IPS DF 19.7 (cell line): ENCODE measurements around the gene ADGRG3.
A peak's percentile ranks its signal among the peaks of the same experiment; 100 is the strongest.
"Not testable (repeated sequence)": the region's sequence is repeated elsewhere in the genome, so short reads cannot be mapped to it uniquely, and the experiment has no call there.

Experiments used
- DNase-seq: peaks from one replicate; pipeline ENCODE4 v3.0.0-alpha.2; 2013; ENCODE audit warnings: low read depth, low spot score

Gene ADGRG3

DNA sequence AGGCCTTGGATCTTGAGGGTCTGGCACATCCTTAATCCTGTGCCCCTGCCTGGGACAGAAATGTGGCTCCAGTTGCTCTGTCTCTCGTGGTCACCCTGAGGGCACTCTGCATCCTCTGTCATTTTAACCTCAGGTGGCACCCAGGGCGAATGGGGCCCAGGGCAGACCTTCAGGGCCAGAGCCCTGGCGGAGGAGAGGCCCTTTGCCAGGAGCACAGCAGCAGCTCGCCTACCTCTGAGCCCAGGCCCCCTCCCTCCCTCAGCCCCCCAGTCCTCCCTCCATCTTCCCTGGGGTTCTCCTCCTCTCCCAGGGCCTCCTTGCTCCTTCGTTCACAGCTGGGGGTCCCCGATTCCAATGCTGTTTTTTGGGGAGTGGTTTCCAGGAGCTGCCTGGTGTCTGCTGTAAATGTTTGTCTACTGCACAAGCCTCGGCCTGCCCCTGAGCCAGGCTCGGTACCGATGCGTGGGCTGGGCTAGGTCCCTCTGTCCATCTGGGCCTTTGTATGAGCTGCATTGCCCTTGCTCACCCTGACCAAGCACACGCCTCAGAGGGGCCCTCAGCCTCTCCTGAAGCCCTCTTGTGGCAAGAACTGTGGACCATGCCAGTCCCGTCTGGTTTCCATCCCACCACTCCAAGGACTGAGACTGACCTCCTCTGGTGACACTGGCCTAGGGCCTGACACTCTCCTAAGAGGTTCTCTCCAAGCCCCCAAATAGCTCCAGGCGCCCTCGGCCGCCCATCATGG is 4.0 kb upstream of the ADGRG3 start:
- DNase-seq: no peak

DNA sequence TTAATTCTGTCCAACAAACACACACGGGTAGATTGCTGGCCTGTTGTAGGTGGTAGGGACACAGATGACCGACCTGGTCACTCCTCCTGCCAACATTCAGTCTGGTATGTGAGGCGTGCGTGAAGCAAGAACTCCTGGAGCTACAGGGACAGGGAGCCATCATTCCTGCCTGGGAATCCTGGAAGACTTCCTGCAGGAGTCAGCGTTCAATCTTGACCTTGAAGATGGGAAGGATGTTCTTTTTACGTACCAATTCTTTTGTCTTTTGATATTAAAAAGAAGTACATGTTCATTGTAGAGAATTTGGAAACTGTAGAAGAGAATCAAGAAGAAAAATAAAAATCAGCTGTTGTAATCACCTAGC is 3.5 kb upstream of the ADGRG3 start:
- no peak for DNase-seq

DNA sequence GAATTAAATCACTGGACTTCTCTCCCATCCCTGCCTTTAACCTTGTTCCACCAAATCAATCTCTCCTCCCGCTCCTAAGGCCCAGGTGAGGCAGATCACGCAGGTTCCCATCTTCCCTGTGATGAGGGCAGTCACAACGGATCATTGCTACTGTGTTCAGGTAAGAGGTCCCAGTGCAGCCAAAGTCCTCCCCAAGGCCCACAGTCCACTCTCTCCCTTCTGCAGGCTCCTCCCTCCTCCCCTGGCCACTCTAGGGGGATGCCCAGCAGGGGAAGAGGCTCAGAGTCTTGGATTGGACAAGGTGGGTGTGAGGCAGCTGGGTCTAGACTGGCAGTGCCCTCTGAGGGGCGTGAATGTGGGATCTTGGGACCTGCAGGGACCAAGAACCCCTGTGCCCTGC is 2.6 kb upstream of the ADGRG3 start:
- no peak for DNase-seq

DNA sequence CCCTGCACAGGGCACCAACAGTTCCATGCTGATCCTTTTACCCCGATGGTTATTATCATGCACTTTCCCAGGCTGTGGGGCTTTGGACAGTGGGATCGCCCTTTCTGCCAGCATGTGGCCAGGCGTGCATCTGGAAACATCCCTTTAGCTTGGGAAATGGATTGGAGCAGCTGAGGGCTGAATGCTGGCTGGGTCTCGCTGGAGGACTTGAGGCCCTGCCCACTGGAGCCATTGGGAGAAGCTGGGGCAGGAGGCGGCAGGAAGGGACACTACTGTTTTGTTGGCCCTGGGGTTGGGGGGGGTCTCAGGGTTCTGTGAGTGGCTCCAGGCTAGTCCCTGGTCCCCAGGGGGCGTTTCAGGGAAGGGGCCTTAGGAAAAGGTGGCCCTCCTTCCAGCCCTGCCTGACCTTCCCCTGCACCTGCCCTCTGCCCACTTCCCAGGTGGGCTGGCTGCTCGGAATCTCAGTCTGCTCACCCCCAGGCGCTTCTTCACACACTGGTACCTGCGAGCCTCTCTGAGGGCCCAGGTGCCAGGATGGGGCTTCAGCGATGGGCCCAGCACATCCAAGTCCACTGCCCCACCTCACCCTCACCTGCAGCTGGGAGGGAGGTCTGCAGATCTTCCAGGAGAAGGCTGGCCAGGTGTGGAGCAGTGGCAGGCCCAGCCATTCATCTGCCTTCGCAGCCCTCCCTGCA is 1.6 kb upstream of the ADGRG3 start:
- no peak for DNase-seq

DNA sequence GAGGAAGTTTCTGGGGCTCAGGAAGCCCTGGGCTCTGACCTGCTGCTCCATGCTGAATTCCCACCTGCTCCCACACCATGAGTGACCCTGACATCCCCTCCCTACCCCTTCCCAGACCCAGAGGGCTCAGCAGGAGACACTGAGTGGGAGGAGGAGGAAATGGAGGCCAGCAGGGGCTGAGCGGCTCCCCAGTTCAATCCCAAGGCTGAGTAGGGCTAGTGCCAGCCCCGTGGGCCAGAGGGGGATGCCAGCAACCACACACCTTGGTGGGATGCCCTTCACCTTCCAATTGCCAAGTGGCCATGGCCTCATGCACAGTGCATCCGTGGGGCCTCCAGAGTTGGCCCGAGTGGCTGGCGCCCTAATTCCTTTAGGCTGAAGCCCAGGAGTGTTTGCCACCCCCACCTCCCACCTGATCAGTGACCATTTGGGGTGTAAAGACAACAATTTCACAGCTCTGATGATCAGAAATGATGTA is 1.0 kb upstream of the ADGRG3 start:
- DNase-seq: no peak

DNA sequence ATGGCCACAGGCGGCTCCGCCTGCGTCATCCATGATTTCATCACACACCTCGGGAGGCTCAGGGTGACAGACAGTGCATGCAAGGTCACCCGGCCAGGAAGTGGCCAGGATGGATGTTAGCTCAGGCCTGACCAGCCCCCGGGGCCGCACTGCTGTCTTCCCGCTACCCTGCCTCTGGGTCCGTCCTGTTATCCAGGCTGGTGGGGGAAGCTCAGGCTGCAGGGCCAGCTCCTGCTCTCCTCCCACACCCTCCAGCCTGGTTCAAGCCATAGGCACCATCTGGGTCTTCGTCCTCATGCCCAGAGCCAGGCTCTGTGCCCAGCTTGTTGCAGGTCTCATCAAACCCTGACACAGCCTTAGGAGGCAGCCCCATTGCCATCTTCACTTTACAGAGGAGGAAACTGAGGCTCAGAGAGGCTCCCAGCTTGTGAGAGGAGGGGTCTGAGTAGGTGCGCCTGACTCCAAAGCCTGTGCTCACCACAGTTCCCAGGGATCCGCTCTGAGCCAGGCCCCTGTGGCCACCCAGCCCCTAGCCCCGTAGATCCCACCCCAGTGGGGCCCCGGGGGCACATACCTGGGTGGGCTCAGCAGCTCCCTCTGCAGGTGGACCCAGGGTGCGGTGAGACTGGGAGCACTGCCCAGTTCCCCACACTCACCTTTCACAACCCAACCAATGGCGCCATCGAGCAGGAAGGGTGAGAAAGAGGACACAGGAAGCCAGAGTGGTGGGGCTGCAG is 412 bp upstream of the ADGRG3 start:
- no peak for DNase-seq

DNA sequence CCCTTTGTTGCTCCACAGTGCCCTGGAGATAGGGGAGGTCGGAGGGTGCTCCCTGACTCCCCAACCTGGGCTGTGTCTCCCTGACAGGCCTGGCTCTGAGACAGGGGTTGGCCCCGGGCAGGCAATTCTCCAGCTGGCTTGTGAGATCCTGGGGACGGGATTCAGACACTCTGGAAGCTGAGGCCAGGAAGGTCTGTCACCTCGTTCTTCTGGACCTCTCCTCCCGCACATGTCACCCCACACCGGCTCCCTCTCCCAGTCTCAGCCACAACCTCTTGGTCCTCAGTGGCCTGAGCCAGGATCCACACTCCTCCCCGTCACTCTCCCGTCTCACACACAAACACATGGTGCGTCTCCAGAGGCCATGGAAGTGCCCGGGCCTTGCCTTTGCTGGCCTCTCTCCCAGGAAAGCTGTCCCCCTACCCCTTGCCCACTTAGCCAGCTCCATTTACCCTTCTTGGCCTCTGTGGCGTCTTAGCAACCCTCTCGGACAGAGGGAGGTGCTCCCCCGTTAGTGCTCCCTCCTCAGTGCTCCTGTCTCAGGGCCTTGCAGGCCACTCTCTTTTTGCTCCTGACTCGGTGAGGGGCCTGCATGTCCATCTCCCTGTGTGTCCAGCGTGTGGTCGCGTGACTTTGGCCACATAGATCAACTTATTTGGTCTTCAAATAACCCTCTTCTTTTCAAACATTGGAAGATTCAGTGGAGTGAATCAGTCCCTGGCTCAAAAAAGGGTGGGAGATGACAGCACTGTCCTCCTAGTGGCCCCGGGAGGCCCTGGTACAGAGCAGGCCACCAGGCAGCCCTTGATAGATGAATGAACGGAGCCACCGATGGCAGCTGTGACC is 747 bp downstream of the ADGRG3 start:
- DNase-seq: no peak

DNA sequence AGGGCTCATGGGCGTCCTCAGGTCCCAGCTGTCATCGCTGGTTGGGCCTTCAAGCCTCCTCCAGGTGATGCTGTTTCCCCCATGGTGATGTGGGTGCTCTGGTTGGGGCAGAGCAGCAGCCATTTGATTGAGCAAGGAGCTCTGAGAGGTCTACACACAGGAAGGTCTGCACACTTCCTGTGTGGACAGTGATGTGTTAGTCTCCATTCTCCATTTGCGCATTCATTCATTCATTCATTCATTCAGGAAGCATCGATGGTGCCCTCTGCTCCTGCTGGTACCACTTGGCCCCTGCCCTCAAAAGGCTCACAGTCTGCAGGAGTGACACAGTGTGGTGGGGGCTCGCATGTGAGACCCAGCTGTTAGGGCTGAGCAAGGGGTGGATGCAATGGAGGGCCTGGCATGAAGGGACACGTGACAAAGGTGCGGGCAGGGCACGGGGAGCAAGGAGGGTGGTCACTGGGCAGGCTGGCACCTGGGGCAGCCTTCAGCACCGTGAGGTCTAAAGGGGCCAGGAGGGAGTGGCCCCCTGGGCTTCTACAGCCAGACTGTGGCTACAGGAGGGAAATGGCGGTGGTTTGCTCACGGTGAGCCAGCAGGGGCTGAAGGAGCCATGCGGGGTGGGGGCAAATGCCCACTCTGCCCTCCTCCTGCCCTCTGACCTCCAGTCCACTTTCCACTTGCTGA is 1.5 kb downstream of the ADGRG3 start:
- no peak for DNase-seq

DNA sequence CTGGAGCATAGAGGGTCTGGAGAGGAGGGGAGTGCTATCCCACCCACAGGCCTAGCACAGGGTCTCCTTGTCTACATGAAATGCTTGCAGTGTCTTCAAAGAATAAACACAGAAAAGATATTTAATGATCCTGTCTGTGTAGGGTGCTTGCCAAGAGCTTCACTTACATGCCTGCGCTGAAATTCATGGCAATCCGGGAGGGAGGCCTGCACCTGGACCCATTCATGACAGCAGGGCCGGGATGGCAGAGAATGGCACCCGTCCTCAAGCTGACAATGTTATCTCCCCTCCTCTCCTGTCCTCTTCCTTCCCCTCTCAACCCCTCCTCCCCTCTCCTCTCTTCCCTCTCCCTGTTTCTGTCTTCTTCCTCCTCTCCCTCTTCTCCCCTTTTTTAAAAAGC is 2.1 kb downstream of the ADGRG3 start:
- no peak for DNase-seq

DNA sequence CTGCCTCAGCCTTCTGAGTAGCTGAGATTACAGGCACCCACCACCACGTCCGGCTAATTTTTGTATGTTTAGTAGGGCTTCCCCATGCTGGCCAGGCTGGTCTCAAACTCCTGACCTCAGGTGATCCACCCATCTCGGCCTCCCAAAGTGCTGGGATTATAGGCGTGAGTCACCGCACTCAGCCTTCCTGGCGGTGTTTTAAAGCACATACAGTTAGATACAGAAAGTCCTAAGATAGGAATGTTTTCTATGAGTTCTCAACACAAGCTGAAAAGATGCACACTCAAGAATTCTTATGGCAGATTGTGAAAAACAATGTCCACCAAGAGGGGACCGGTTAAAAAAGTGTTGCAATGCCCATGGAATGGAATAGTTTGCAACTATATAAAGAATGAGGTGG is 3.3 kb downstream of the ADGRG3 start:
- not testable (repeated sequence) for DNase-seq

DNA sequence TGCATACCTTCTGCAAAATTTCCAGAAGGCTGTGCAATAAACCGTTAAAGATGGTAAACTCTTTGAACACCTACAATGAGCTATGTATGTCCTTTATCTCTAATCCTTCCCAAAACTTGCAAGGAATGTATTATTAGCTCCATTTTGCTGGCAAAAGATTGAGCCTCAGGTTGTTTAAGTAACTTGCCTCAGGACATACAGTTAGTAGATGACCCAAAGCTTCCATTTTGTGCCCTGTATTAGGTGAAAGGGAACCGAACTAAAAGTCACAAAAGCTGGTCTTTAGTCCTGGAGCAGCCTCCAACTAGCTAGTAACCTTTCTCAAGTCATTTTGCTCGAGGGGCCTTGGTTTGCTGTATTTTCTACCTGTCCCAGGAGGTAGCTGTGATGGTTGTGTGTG is 4.3 kb downstream of the ADGRG3 start:
- DNase-seq: no peak

DNA sequence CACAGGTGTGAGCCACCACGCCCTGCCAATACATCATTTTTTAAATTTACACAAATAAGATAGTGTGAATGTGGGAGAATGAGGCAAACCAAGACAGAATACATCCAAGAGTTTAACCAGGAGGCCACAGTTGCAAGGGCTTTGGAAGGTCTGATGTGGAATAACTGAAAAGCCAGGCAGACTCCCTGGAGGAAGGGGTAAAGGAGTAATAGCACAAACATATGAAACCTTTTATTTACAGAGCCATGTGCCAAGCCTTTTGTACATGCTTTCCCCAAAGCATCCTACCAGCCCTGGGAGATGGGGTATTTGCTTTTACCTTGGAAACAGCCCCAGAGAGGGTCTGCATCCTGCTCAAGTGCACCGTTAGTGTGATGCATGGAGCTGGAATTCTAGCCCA is 4.7 kb downstream of the ADGRG3 start:
- DNase-seq: no peak

DNA sequence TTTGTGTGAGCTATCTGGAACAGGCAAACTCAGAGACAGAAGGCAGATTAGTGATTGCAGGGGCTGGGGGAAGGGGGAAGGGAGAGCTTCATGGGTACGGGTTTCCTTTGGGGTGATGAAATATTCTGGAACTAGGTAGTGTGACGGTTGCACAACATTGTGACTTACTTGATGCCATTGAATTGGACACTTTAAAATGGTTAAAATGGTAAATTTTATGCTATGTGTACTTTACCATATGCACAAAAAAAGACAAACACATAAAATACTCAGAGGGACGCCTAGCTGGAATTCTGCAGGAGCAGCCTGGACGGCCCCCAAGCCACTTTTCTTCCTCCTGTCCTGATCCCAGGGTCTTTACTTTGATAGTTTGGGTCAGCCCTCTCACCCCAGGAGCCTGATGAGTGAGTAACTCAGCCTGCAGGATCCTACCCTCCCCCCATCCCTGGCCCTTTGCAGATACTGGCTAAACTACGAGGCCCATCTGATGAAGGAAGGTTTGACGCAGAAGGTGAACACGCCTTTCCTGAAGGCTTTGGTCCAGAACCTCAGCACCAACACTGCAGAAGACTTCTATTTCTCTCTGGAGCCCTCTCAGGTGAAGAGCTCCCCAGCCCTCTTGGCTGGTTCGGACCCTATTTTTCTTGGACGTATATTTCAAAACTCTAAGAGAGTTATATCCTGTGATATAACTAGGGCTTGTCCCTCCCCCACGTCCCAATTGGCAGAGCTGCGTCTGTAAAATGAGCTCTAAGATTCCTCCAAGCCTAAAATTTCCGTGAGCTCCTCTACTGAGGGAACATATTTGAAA is 7.8 kb downstream of the ADGRG3 start:
- DNase-seq: peak; percentile 20

DNA sequence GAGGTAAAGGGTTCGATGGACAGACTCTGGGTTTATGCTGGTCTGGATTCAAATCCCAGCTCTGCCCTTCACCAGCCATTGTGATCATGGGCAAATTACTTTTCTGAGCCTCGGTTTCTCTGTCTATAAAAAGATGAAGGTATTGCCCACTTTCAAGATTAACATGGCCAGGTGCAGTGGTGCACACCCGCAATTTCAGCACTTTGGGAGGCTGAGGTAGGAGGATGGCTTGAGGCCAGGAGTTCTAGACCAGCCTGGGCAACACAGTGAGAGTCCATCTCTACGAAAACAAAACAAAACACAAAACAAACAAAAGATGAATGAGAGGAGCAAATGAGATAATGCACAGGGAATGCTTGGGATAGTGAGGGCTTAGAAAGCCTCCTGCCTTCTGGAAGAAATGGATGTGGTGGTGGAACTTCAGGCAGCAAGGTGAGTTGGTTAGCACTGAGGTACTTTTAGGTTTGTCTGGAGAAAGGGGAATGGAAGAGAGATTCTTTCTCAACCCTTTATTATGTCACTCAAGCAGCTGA is 8.5 kb downstream of the ADGRG3 start:
- DNase-seq: no peak

DNA sequence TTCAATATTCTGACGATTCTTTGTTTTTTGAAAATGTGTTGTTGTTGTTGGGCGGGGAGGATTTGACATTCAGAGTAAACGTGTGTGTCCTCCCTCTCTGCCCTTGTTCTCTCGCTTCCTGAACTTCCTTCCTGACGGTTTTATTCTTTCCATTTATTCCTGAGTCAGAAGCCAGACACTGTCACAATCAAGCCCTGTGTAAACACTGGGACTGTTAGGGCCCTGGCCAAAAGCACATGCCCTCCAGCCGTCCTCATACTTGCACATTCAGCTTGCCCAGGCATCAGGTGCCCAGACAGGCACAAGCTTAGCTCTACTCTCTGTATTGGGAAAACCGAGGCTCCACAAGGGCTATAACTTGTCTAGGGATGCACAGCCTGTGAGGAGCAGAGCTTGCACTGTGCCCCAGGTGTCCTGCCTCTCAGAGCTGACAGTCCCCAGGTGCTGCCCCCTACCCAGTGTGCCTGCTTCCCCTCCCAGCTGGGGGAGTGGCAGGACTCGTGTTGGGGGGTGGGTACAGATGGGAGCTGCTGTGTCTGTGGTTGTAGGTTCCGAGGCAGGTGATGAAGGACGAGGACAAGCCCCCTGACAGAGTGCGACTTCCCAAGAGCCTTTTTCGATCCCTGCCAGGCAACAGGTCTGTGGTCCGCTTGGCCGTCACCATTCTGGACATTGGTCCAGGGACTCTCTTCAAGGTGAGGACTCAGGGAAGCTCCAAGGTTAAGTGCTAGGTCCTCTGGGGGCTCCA is 9.7 kb downstream of the ADGRG3 start:
- no peak for DNase-seq

DNA sequence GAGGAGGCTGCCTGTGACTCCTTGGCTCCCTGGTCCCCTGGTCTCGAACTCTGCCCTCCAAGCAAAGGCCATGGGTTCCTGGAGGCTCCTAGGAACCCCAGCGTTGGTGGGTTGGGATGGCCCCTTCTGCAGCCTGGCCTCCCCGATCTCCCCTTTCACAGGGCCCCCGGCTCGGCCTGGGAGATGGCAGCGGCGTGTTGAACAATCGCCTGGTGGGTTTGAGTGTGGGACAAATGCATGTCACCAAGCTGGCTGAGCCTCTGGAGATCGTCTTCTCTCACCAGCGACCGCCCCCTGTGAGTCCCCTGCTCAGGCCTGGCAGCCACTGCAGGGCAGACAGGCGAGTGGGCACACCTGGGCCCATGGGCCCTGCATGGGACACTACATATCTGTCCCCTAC is 10.9 kb downstream of the ADGRG3 start:
- no peak for DNase-seq

DNA sequence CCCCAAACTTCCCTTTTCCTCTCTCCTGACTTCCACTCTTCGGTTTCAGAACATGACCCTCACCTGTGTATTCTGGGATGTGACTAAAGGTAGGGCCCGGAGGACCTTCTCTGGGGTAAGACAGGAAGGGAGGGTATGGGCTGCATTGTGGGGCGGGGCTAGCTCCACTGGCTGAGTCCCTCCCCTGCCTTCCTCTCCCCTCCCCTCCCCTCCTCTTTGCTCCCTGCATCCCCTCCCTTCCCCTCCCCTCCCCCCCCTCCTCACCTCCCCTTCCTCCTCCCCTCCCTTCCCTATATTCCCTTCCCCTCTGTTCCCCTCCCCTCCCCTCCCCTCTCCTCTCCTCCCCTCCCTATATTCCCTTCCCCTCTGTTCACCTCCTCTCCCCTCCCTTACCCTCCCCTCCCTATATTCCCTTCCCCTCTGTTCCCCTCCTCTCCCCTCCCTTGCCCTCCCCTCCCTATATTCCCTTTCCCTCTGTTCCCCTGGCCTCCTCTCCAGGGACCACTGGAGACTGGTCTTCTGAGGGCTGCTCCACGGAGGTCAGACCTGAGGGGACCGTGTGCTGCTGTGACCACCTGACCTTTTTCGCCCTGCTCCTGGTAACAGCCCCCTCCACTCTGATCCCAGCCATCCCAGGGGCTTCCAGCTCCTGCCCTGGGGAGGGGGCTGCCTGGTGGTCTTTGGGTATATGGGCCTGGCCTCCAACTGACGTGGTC is 11.8 kb downstream of the ADGRG3 start:
- DNase-seq: no peak

DNA sequence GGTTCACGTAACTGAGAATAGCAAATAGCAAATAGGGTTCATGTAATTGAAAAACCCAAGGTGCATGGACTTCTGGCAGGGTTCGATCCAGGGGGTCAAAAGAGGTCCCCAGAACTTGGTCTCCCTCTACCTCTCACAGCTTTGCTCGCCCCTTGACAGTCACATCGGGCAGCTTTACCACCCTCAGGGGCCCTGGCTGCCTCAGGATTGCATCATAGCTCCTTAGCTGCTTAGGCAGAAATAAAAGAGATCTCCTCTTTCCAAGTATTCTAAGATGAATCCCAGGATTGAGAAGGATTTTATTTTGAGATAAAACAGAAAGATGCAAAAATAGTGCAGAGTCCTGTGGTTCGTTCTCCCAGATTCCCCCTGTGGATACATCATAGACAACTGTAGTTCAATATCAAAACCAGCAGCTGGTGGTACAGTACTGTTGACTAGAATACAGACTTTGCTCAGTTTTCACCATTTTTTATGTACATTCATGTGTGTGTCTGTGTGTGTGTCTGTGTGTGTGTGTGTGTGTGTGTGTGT is 12.8 kb downstream of the ADGRG3 start:
- no peak for DNase-seq
